Psoas muscle (tissue), 8 donors: ENCODE measurements around the gene DYRK1B. TPM values are rescaled to one million over a fixed set of nuclear protein-coding genes. Genes with fewer than 3 reads are reported as not detected.
A peak's percentile ranks its signal among the peaks of the same experiment; 100 is the strongest.

Source experiments
- ATAC-seq, 4 donors: fragments of 200-7000 bp; cut with Tn5 transposase; one replicate each; pipeline ENCODE4 v1.9.1; 2020; ENCODE audit warnings: moderate library complexity in 3 of 4, mild to moderate bottlenecking in 2 of 4
- DNase-seq, 2 donors: peaks; one replicate each; pipeline ENCODE4 v3.0.0-alpha.2; 2020
- H3K27ac ChIP-seq: fragments of 200-600 bp; one replicate; pipeline ENCODE4 v1.8.0; 2022
- H3K27me3 ChIP-seq, 3 donors: fragments of 200-600 bp in 1 of 3; one replicate each; pipeline versions ENCODE4 v1.6.1 to v1.8.0; 2013 to 2022; ENCODE audit warnings: low read length in 2 of 3, mild to moderate bottlenecking in 2 of 3, moderate library complexity in 1 of 3; ENCODE audit not compliant: insufficient read depth in 3 of 3
- H3K36me3 ChIP-seq, 2 donors: fragments of 200-600 bp in 1 of 2; one replicate each; pipeline versions ENCODE4 v1.6.1 to v1.8.0; 2013 to 2022; ENCODE audit warnings: low read depth in 1 of 2, mild to moderate bottlenecking in 1 of 2, moderate library complexity in 1 of 2; ENCODE audit not compliant: insufficient read depth in 1 of 2
- H3K4me1 ChIP-seq: fragments of 200-600 bp; one replicate; pipeline ENCODE4 v1.8.0; 2022
- H3K4me3 ChIP-seq: fragments of 200-600 bp; one replicate; pipeline ENCODE4 v1.8.0; 2022; ENCODE audit warnings: mild to moderate bottlenecking
- H3K9me3 ChIP-seq: fragments of 200-600 bp; one replicate; pipeline ENCODE4 v1.8.0; 2022
- CTCF ChIP-seq: fragments of 200-600 bp; IDR thresholded peaks from one replicate; pipeline ENCODE4 v1.8.0; 2022; ENCODE audit warnings: antibody characterized with exemption
- WGBS, 3 donors: extraction: QIAGEN DNeasy Blood & Tissue Kit; methylation state at CpG; one replicate each; pipeline versions ENCODE4 v1.1.6 to v1.1.7; 2013; 5-methylcytosine and 5-hydroxymethylcytosine counted together
- intact Hi-C, 2 donors: fragments of 100-400 bp; cut with DNase I; formaldehyde crosslinking; loops; one replicate each; pipeline versions ENCODE4 v1.11.0 to v1.14.2; 2022
- polyA plus RNA-seq, 3 donors: library from polyadenylated mRNA; stranded (reverse); fragments of 200-250 nt; gene quantifications; one replicate each; pipeline ENCODE4 v1.2.3, GENCODE V29; 2013
- total RNA-seq, 4 donors: library from RNA; stranded (reverse); fragmentation: NEBNext Ultra II Directional in 2 of 4; extraction: Animal tissue kit (Norgen Biotek cat#: 25700) in 2 of 4; gene quantifications; one replicate each; pipeline versions ENCODE4 v1.2.1 to v1.2.4, GENCODE V29; 2021 to 2023
- donor health status: healthy with polysubstance abuse.
- donor health status: DM: no; HTN: no; CAD: no; lungs with moderate emphysema.
- donor health status: Bipolar disorder and iron deficiency.
- donor health status: healthy.
- donor health status: DM: yes; HTN: yes; CAD: no.
- donor health status: DM: no; HTN: no; CAD: no.
- donor health status: DM: no; HTN: no; CAD: no.
- donor health status: DM: yes; HTN: yes; CAD: no.

DYRK1B gene
- total and polyA plus RNA-seq, 7 donors, result 11.1 to 157 (median 64.5) TPM

DNA sequence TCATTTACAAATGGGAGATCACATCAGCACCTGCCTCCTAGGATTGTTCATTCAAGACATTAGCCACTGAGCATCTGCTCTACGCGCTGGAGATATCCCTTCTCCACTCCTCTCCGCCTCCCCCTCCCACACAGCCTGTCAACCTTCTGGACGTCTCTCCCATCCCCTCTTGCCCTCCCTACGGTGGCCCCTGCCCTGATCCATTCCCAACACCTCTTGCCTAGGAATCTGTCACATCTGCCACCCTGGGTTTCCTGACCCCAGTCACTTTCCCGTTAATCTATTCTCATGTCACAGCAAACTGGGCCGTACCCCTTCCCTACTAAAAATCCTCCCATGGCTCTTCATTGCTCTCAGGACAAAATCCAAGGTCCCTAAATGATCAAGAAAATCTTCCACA lies 10.3 kb downstream of the DYRK1B start:
- ATAC-seq, result peak; percentile 34 to 53 (median 44)
- WGBS, 3 donors, result 9 to 19% (median 9%) methylated on average over 7 of the region's 7 CpGs
- intact Hi-C loops, result no loop called here
- peak overlapping the region; percentile 80 for H3K4me3 ChIP-seq
- H3K36me3 ChIP-seq, result peaks cover 6 to 42% of the 10 kb centered on the region in 2 donors
- H3K4me1 ChIP-seq, result peaks cover 37% of the 10 kb centered on the region
- no peaks in the 10 kb centered on the region for H3K27me3 ChIP-seq
- no peak for TF ChIP-seq CTCF
- DNase-seq, result no peak
- peak overlapping the region; percentile 91 for H3K27ac ChIP-seq
- H3K9me3 ChIP-seq, result no peaks in the 10 kb centered on the region

DNA sequence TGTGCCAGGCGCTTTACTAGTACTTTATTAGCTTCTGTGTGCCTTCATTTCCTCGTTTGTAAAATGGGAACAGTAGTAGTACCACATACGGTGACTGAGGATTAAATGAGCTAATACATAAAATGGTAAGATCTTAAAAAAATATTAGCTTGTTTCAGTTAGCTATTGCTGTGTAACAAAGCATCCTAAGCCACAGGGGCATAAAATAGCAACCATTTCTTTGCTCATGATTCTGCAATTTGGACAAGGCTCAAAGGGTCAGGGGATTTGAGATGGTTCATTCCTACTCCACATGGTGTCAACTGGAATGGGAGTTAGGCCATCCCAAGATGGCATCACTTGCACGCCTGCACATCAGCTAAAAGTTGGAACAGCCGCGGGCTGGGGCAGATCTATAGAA lies 13.3 kb downstream of the DYRK1B start:
- intact Hi-C loops, result no loop called here
- no peak for TF ChIP-seq CTCF
- 88 to 94% (median 92%) methylated on average over 6 of the region's 6 CpGs for WGBS, 3 donors

GRCh38 chr19:39819786-39820185 lies 14.2 kb downstream of the DYRK1B start:
- Histone ChIP-seq H3K9me3 (no peaks in the 10 kb centered on the region), H3K27me3 (no peaks in the 10 kb centered on the region), H3K27ac (peak overlapping the region; percentile 91), H3K4me1 (peaks cover 47% of the 10 kb centered on the region), H3K4me3 (peak overlapping the region; percentile 80), H3K36me3 (peaks cover 0 to 13% of the 10 kb centered on the region in 2 donors)
- ATAC-seq (no peak), DNase-seq (no peak)
- no peak for TF ChIP-seq CTCF
- 61 to 70% (median 62%) methylated on average over 3 of the region's 3 CpGs for WGBS, 3 donors
- intact Hi-C loops, result no loop called here

More for the DNA sequence above, 13.3 kb downstream of the DYRK1B start:
- peak overlapping the region; percentile 80 for H3K4me3 ChIP-seq
- H3K36me3 ChIP-seq, result peaks cover 1 to 19% of the 10 kb centered on the region in 2 donors
- peak overlapping the region; percentile 91 for H3K27ac ChIP-seq
- H3K4me1 ChIP-seq, result peaks cover 53% of the 10 kb centered on the region
- DNase-seq, result no peak
- no peaks in the 10 kb centered on the region for H3K27me3 ChIP-seq
- no peaks in the 10 kb centered on the region for H3K9me3 ChIP-seq
- ATAC-seq, result no peak

- no peaks in the 10 kb centered on the region for H3K9me3 ChIP-seq
- peak in 3 of 4 donors; percentile 11 to 27 (median 17) for ATAC-seq
- peaks cover 0 to 13% of the 10 kb centered on the region in 2 donors for H3K36me3 ChIP-seq
- DNase-seq, result no peak
- H3K27ac ChIP-seq, result peak overlapping the region; percentile 91
- 53 to 78% (median 57%) methylated on average over 4 of the region's 4 CpGs for WGBS, 3 donors
- H3K27me3 ChIP-seq, result no peaks in the 10 kb centered on the region
- no peak for TF ChIP-seq CTCF
- peak overlapping the region; percentile 29 for H3K4me3 ChIP-seq
- peaks cover 50% of the 10 kb centered on the region for H3K4me1 ChIP-seq
- intact Hi-C loops, result loop anchor here in 1 of 2 donors (1.0 kb wide), 1 partner anchor 15 kb away; no protein-coding TSS in a partner anchor
These were observed 15.3 kb downstream of the DYRK1B start for GRCh38 chr19:39818626-39819097.
